ENCODE results near the gene IVD. TPM values are rescaled to one million over a fixed set of nuclear protein-coding genes. Genes with fewer than 3 reads are reported as not detected.

Gene IVD
- total and polyA plus RNA-seq, 9 of the 15 experiments (the other 6 are each of a cell fraction or from before 2014, with no cell fraction given): 0.15 to 4.5 (median 2.4) TPM

GRCh38 chr15:40436116-40436891, 30.7 kb downstream of the IVD start (continued):
- TF ChIP-seq RERE (CRISPR knock-in tag; IDR thresholded peaks at IDR 0.05; ENCODE audit: borderline replicate concordance): no peak
- no peak for TF ChIP-seq C11orf30 (IDR thresholded peaks at IDR 0.05; ENCODE audit: low read depth)
- no peak for TF ChIP-seq ZKSCAN1 (IDR thresholded peaks at IDR 0.05; ENCODE audit: low read depth, low read length)
- TF ChIP-seq ADNP (tag; IDR thresholded peaks at IDR 0.05): no peak
- TF ChIP-seq KDM5B (IDR thresholded peaks at IDR 0.05; ENCODE audit: insufficient replicate concordance, low read depth, low read length): no peak
- 0 out of 2 replicates have a peak, but pooled peaks have one; percentile 49 for TF ChIP-seq ARID4B (CRISPR knock-in tag; IDR thresholded peaks at IDR 0.05)
- TF ChIP-seq ZNF444 (CRISPR knock-in tag; IDR thresholded peaks at IDR 0.05): peak; percentile 94
- no peak for TF ChIP-seq ZFX (CRISPR knock-in tag; IDR thresholded peaks at IDR 0.05)
- TF ChIP-seq EP400 (IDR thresholded peaks at IDR 0.05): 0 out of 2 replicates have a peak, but pooled peaks have one; percentile 14
- TF ChIP-seq TGIF2 (CRISPR knock-in tag; IDR thresholded peaks at IDR 0.05): no peak
- TF ChIP-seq MAZ (CRISPR knock-in tag; conservative IDR thresholded peaks at IDR 0.05 in 1 of 2, IDR thresholded peaks at IDR 0.05 in 1 of 2): peak; percentile 26 to 59; a peak in 2 of 4 replicates
- TF ChIP-seq VEZF1 (CRISPR knock-in tag; IDR thresholded peaks at IDR 0.05): peak; percentile 71
- no peak for TF ChIP-seq ZNF695 (CRISPR knock-in tag; IDR thresholded peaks at IDR 0.05)
- TF ChIP-seq HDGF (IDR thresholded peaks at IDR 0.05): no peak
- TF ChIP-seq FOXP1 (CRISPR knock-in tag; IDR thresholded peaks at IDR 0.05): no peak
- TF ChIP-seq HDAC1 (IDR thresholded peaks at IDR 0.05): no peak
